Measurements from ENCODE around the gene GTPBP2. TPM values are rescaled to one million over a fixed set of nuclear protein-coding genes. Genes with fewer than 3 reads are reported as not detected.

GTPBP2 gene
- total RNA-seq, 1 experiment from 2014 or later, result 72.2 TPM

GRCh38 chr6:43669050-43669921 is 40.2 kb upstream of the GTPBP2 start:
- Histone ChIP-seq H3K79me2 (ENCODE audit: insufficient read depth, low read length) (no peaks in the 10 kb centered on the region), H3K4me2 (ENCODE audit: insufficient read depth, insufficient read length, low read length) (no peak overlapping the region), H3K4me1 (ENCODE audit: insufficient read depth, low read length) (peaks cover 4% of the 10 kb centered on the region), H3K4ac (ENCODE audit: low read depth, low read length) (no peak overlapping the region), H4K5ac (ENCODE audit: insufficient read length, low read depth, low read length) (no peak overlapping the region), H3K9ac (ENCODE audit: extremely low read depth, insufficient read length, low read length) (no peak overlapping the region), H2AK5ac (ENCODE audit: insufficient read length, low read length) (no peak overlapping the region), H2BK15ac (ENCODE audit: low read depth, low read length) (no peak overlapping the region), H2AFZ (ENCODE audit: low read length) (no peak overlapping the region), H3K27me3 (ENCODE audit: insufficient read depth, low read length) (no peaks in the 10 kb centered on the region), H2BK12ac (ENCODE audit: insufficient read length, low read depth, low read length) (no peak overlapping the region), H2BK5ac (ENCODE audit: insufficient read length, low read length) (no peak overlapping the region), H3K23ac (ENCODE audit: insufficient read length, low read depth, low read length) (no peak overlapping the region), H2BK20ac (ENCODE audit: low read depth, low read length, poor library complexity, severe bottlenecking) (no peak overlapping the region), H3K9me3 (ENCODE audit: control insufficient read depth, low read depth, low read length) (no peaks in the 10 kb centered on the region), H4K8ac (replicated peaks; ENCODE audit: insufficient read length, low read depth, low read length) (no peak overlapping the region), H4K20me1 (ENCODE audit: control insufficient read depth, insufficient read depth, insufficient read length) (no peaks in the 10 kb centered on the region), H3K56ac (ENCODE audit: insufficient read length, low read depth, low read length) (no peak overlapping the region), H3T11ph (ENCODE audit: low read length) (no peak overlapping the region), H3K79me1 (ENCODE audit: insufficient read depth, low read depth, low read length, poor library complexity, severe bottlenecking) (no peaks in the 10 kb centered on the region), H2BK120ac (ENCODE audit: low read depth, low read length, poor library complexity, severe bottlenecking) (no peak overlapping the region), H3K18ac (ENCODE audit: insufficient read length, low read depth, low read length) (no peak overlapping the region), H4K91ac (ENCODE audit: insufficient read length, low read depth, low read length) (no peak overlapping the region), H3K14ac (ENCODE audit: insufficient read depth, low read length) (0 out of 2 replicates have a peak overlapping the region, but pooled peaks have one; percentile 23), H3K27ac (ENCODE audit: insufficient read length, low read depth, low read length) (no peak overlapping the region), H3K23me2 (ENCODE audit: insufficient read length, low read depth, low read length, poor library complexity, severe bottlenecking) (no peaks in the 10 kb centered on the region)
- TF ChIP-seq CTCF (conservative IDR thresholded peaks at IDR 0.05), result no peak
- peak; percentile 42 for DNase-seq
- WGBS (ENCODE audit: extremely low coverage, insufficient read length, low lambda C conversion rate), result no CpG with 5 or more reads among the region's 15 CpGs
- Mint-ChIP-seq H3K4me1 (peaks cover 32 to 39% of the 10 kb centered on the region in 2 experiments), H3K4me3 (no peak overlapping the region; a peak in 1 of 5 replicates), H3K36me3 (ENCODE audit: insufficient read depth in 1 of 3, low read depth in 3 of 3) (peaks cover 14 to 39% (median 36%) of the 10 kb centered on the region in 3 experiments), H3K27ac (peak overlapping the region; percentile 44 to 81 (median 81); a peak in 5 of 7 replicates), H3K9me3 (no peaks in the 10 kb centered on the region; a peak in 2 of 5 replicates), H3K27me3 (ENCODE audit: low read depth) (peaks cover 18% of the 10 kb centered on the region)
